Stimulated activated CD8-positive, alpha-beta memory T cell treated with anti-CD3 and anti-CD28 coated beads, Interleukin-12 subunit alpha, Interleukin-12 subunit beta, amount 100 ng/mL, for 24 hours (primary cell): ENCODE measurements around the gene TPM4.
"Not testable (repeated sequence)": the region's sequence is repeated elsewhere in the genome, so short reads cannot be mapped to it uniquely, and the experiment has no call there.

Experiments
- DNase-seq: peaks from one replicate; pipeline ENCODE4 v3.0.0-alpha.2; 2020; ENCODE audit errors: extremely low read depth

Gene TPM4

DNA sequence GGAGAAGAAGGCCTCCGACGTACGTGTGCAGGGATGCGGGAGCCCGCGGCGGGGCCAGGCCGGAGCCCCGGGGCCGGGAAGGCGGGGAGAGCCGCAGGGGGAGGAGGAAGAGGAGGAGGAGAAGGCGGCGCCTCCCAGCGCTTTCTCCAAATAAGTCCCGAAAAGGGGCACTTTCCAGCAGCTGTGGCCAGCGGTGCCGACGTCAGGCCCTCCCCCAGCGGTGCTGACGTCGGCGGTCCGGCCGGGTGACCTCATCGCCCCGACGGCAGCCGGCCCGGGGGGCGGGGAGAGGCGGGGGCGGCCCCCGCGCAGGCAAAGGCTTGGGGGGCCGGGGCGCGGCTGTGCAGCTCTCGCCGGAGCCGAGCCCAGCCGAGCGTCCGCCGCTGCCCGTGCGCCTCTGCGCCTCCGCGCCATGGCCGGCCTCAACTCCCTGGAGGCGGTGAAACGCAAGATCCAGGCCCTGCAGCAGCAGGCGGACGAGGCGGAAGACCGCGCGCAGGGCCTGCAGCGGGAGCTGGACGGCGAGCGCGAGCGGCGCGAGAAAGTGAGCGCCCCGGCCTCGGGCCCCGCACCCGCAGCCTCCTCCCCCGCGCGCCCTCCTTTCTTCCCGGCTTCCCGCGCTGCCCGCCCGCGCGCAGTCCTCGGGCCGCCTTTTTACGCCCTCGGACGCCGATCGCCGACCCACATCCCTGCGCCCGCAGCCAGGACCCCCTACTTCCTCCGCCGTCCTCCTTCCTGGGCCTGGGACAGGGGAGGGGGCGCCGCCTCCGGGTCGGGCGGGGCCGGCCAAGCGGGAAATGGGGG, at the start of gene TPM4:
Gene TPM4, plus strand, starts transcription at position 342 of the 804 bp plus-strand sequence. Its CDS starts 71 bp downstream, at position 413.
- DNase-seq, result no peak

DNA sequence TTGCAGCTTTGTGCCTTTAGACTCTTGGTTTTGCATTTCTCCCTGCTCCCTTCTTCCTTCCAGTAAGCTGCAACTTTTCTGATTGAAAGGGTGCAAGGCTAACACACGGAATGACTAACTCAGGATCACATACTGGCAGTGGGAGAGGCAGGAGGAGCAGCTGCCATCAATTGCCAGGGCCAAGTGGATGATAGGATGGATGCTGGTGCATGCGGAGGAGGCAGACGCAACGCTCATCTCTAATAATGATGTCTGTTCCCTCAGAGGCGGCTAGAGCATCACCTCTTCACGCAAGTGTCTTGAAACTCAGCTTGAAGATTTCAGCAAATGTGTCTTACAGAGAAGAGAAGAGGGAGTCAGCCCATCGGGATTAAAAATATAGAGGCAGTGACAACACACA, 49.5 kb upstream of the TPM4 start:
- no peak for DNase-seq

DNA sequence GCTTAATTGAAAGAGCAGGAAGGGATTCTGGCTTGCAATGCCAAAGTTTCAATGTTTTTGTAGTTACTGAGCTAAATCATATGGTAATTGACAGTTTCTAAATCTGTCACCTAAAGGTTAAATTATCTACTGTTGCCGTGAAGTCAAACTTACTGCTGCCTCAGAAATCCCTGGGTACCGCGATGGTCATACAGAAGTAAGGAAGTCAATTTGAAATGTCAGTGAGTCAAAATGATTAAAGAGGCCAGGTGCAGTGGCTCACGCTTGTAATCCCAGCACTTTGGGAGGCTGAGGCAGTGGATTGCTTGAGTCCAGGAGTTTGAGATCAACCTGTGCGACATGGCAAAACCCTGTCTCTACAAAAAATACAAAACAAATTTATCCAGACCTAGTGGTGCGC, 48.8 kb upstream of the TPM4 start:
- no peak for DNase-seq

DNA sequence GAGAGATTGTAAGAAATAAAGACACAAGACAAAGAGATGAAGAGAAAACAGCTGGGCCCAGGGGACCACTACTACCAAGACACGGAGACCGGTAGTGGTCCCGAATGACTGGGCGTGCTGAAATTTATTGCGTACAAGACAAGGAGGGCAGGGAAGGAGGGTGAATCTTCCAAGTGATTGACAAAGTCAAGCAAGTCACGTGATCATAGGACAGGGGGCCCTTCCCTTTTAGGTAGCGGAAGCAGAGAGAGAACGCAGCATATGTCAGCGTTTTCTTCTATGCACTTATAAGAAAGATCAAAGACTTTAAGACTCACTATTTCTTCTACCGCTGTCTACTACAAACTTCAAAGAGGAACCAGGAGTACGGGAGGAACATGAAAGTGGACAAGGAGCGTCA, 46.1 kb upstream of the TPM4 start:
- not testable (repeated sequence) for DNase-seq

DNA sequence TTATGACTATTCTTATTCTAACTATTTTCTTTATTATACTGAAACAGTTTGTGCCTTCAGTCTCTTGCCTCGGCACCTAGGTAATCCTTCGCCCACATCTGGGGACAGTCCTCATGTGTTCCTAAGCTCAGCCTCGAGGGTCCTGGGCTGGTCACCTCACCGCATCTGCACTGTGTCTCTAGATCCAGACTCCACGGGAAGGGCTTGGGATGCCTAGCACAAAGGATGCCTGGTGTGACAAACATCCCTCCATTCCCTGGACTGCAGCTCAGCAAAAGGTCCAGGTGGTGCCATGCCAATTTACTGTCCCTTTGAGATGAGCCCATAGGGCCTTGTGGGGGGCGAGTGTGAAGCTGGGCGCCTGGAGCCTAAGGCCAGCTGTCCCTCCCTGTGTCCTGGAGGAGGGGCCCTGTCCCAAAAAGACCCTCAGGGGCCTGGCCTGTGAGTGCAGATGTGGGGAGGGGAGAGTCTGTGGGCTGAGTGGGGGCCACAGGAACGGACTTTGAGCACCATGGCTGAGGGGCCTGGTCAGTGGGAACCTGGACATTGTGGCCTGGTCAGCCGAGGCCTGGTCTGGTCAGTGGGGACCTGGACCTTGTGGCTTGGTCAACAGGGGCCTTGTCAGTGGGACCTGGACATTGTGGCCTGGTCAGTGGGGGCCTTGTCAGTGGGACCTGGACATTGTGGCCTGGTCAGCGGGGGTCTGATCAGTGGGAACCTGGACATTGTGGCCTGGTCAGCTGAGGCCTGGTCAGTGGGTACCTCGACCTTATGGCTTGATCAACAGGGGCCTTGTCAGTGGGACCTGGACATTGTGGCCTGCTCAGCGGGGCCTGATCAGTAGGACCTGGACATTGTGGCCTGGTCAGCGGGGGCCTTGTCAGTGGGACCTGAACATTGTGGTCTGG, 45.1 kb upstream of the TPM4 start:
- DNase-seq, result no peak

DNA sequence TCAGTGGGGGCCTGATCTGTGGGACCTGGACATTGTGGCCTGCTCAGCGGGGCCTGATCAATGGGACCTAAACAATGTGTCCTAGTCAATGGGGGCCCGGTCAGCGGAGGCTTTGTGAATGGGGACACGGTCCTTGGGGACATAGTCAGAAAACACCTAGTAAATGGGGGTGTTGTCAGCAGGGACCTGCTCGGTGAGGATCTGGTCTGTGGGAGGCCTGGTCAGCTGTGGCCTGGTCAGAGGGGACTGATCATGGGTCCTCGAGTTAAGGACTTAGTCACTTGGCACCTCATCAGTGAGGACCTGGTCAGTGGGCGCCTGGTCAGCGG, 44.5 kb upstream of the TPM4 start:
- no peak for DNase-seq

DNA sequence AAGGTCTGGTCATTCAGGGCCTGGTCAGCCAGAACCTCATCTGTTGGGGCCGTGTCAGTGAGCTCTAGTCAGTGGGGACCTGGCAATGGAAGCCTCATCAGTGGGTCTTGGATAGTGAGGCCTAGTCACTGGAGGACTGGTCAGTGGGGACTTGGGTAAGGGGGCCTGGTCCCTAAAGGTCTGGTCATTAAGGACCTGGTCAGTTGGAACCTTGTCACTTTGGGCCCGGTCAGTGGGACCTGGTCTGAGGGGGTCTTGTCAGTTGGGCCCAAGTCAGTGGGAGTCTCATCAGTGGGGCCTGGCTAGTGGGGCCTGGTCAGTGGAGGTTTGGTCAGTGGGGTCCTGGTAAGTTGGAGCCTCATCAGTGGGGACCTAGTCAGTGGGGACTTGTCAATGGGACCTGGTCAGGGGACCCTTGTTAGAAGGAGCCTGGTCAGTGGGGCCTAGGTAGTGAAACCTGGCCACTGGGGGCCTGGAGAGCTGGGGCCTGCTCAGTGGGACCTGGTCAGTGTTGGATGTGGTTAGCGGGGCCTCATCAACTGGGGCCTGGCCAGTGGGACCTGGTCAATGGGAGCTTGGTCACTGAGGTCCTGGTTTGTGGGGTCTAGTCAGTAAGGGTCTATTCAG, 43.7 kb upstream of the TPM4 start:
- no peak for DNase-seq

DNA sequence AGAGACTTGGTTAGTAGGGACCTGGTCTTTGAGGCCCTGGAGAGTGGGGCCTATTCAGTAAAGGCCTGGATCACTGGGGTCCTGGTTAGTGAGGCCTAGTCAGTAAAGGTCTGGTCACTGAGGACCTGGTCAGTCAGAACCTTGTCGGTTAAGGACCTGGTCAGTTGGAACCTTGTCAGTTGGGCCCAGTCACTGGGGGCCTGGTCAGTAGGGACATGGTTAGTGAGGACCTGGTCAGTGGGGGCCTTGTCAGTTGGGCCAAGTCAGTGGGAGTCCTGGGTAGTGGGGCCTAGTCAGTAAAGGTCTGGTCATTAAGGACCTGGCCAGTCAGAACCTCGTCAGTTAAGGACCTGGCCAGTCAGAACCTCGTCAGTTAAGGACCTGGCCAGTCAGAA, 43.2 kb upstream of the TPM4 start:
- DNase-seq, result no peak

DNA sequence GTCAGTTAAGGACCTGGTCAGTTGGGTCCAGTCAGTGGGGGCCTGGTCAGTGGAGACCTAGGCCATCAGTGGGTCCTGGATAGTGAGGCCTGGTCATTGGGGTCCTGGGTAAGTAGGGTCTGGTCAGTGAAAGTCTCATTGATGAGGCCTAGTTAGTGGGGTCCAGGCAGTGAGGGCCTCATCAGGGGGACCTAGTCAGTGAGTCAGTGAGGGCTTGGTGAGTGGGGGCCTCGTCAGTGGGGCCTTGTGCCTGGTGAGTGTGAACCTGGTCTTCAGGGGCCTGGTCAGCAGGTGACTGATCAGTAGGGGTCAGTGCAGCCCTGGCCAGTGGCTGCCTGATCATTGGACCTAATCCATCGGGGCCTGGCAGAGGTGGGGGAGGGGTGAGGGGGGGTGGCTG, 42.6 kb upstream of the TPM4 start:
- no peak for DNase-seq

DNA sequence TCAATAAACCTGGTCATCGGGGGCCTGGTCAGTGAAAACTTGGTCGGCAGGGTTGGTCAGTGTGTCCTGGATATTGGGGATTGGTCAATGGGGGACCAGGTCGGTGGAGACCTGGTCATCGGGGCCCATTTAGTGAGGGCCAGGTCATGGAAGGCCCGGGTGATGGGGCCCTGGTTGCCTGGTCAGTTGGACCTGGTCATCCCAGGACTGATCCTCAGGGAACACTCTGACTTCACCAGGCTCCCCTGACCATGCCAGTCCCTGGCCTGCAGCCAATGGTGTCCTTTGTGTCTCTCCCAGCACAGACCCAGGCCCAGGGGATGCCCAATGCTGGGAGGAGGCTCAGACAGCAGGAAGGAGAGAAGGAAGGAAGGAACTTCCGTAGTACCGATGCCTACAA, 42.1 kb upstream of the TPM4 start:
- no peak for DNase-seq

DNA sequence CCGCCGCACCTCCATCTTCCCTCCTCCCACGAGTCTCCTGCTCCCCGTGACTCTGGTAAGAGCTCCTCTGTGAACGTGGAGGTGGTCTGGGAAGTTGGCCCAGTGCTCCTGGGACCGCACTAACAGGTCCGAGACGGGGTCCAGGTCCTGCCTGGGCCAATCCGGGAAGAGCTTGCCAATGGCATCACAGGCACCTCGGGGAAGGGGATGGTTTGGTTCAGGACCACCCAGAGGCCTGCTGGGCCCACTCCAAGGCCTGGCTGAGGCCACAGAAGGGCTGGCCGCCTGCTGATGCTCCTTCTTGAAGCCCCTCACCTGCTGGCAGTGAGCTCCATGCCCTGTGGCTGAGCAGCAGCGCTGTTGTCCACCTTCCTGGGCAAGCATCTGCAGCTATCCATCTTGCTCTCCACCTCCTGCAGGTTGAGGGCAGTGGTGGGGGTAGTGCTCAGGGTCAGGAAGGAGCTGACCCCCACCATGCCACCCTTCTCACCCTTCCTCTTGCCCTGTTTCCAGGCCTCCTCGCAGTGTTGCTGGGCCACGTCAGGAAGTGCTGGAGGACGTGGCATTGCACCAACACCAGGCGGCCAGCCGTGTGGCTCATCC, 41.2 kb upstream of the TPM4 start:
- DNase-seq, result no peak

DNA sequence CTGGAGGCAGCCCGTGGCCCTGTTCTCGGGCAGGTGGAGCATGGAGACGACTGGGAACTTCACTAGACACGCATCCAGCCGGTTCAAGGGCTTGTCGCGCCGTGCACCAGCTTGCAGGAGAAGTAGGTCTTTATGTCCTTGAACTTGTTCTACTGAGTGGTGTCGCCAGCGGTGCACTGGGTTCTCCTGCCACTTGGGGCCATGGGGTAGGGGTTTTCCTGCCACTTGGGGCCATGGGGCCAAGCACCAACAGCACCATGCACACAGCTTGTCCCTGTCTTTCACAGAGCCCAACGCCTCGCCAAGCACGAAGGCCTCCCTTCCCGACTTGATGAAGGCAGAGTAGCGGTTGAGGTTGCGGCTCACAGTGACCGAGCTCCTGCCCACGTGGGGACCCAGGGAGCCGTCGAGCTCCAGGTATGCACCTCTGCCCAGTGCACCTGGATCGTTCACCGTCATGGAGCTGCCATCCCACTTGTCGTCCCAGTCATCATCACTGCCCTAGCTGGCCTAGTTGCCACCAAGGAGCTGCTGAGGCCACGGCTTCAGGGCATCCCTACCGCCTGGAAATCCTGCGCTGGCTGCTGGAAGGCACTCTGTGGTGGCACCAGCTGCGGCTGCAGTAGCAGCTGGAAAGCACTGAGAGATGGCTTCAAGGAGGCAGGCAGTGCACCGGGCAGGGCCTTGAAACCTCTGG, 40.5 kb upstream of the TPM4 start:
- no peak for DNase-seq

DNA sequence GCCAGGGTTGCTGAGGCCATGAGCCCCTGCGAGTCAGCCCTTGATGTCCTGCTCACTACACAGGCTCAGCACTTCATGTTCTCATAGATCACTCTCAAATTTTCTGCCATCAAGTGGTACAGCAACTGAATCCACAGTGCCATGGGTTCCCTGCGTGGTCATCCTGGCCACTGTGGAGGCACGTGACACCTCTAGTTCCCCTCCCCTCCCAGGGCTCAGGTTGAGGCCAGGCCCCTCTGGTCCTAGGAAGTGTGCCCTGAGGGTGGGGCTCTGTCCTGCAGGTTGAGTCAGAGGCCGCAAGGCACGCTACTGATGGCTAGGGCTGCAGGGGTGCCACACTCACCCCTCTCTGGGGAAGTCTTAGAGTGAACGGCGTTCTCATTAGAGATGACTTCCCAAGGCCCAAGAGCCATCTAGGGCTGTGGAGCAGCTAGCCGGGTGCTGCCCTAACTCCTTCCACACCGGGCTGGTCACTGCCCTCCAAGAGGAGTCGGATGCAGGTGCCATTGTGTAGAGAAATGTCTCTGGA, 39.8 kb upstream of the TPM4 start:
- no peak for DNase-seq

DNA sequence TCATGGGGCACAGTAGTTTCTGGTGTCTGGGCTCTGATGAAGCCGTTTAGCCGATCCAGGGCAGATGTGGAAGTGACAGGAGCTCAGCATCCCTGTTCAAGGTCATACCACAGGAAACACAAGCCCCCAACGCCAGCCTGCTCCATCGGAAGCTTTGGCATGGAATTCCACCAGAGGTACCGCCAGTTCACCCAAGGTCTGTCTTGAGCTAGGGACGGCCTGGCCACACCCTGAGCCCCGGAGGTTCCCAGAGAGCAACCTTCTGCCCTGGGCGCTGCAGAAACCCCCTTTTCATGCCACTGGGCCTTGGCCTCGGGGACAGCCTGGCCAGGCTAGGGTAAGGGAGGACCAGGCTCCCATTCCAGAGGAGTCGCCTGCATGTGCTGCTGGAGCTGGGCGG, 39.4 kb upstream of the TPM4 start:
- DNase-seq, result no peak

DNA sequence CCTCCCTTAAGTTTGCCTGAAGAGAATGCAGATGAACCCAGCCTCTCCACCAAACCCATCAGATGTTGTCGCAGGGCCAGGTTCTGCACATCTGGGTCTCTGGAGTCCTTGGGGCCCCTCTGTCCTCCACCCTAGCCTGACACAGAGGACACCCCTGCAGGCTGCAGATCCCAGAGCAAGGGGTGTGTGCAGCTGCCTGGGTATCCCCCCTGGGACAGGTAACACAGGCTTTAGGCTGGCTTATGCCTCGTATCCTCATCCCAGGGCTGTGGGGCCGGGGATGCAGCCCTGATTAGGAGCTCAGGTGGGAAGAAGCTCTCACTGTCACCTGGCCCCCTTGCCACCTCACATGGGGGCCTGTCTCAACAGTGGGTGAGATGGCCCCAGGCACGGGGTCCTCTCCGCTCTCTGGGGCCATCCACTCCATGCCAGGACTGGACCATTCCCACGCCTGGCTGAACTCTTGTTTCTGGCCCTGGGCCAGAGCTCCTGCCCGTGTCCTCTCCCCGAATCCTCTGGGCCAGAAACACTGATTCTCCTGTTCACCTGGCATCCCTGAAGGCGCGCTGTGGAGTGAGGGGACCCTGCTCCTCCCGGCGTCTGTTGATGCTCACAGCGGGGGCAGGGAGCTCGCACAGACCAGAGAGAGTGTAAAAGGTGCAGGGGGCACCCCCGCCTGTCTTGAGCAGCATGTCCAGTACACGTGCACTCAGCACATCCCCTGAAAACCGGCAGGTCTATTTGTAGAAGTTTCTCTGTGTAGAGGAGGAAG, 38.7 kb upstream of the TPM4 start:
- no peak for DNase-seq

DNA sequence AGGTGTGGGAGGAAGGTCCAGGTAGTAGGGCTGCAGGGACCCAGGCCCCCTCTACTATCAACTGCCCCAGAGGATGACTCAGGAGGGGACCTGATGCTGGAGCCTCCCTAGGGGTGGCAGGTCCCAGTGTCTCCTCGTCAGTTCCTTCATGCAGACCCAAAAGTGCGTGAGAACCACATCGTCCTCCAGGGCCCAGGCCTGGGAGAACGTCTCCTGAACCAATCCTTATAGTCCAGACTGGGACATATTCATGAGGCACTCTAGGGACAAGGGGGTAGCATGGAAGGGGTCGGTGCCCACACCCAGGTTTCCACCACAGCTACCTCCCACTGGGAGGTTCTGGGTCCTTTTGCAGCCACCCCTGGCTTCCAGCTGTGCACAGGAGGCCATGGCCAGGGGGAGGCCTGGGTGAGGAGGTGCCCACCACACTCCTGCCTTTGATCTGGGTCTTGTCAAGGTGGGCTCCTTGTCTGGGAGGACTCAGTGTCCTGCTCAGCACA, 38.0 kb upstream of the TPM4 start:
- no peak for DNase-seq

DNA sequence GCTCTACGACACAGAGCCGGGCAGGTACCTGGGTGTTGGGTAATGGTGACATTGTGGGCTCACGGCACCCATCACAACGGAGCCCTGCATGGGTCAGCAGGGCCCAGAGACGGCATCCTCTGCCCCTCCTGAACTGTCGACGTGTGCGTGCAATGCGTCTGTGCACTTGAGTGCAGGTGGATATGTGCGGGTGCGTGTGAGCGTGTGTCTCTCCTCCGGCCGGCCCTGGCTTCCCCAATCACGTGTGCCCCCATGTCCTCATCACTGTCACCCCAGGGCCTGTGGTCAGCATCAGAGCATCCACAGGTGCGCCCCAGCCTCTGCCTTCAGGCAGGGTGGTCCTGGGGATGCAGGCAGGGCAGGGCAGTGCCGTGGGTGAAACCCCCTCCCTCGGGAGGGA, 37.2 kb upstream of the TPM4 start:
- DNase-seq, result no peak

DNA sequence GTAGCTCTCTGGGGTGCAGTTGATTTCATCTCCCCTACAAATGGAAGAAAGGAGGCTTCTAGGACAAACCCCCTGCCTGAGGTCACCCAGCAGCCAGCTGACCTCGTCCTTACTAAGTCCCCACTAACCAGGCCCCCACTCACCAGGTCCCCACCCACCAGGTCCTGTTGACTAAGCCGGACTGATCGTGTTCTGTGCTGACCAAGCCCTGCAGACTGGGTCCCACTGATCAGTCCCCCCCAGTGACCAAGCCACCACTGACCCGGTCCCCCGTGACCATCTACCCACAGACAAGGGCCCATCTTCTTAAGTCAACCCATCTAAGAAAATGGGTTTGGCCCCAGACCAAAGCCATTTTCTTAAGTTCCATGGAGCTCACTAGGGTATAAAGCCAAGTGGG, 36.8 kb upstream of the TPM4 start:
- DNase-seq, result no peak

DNA sequence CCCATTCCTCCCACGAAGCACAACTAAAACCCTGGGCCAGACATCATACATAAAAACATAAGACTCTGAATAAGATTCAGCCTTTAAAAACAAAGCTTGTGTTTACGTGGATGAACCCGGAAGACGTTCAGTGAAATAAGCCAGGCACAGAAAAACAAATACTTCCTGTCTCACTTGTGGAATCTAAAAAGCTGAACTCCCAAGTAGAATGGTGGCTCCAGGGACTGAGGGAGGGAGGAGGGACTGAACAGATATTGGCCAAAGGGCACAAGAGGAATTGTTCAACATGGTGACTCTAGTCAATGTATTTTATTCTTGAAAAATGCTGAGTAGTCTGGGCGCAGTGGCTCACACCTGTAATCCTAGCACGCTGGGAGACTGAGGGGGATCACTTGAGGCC, 35.7 kb upstream of the TPM4 start:
- DNase-seq, result no peak

DNA sequence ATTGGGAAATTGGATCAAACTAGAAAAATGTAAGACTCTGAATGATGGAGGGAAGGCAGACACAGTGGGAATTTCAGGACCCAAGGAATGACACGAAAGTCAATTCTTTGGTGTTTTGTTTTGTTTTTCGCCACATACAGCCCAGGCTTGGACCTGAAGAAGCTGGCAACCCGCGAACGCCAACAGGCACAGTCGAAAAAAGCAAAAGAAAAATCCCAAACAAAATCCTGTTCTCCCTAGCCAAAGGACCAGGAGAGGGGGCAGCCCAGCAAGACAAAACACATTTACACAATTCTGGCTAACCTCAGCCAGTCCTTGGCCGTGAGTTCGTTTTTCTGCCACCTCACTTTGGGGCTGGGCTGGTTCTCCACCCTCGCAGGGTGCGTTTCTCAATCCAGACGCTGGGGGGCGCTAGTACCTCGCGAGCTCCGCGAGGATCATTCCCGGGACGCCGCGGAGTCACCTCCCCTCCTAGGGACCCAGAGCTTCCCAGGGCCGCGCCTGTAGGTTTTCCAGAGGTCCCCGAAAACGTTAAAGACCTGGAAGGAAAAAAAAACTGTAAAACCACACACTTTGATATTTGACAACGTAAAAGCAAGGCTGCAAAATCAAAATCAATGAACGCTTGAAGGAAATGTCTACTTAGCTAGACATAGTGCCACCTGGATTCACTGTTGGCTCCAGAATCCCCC, 34.9 kb upstream of the TPM4 start:
- DNase-seq, result peak; percentile 42
